K562 (cell line): ENCODE measurements around the gene GAPDH. TPM values are rescaled to one million over a fixed set of nuclear protein-coding genes. Genes with fewer than 3 reads are reported as not detected.

Experiments used
- C11orf30 ChIP-seq: fragments of 450-650 bp; IDR thresholded peaks from 2 replicates; pipeline ENCODE4 v1.6.1; 2016; ENCODE audit warnings: low read depth, mild to moderate bottlenecking
- CHD1 ChIP-seq: fragments of 200-600 bp; sonication (generic); IDR thresholded peaks from one replicate; pipeline ENCODE4 v1.6.1; 2012; ENCODE audit warnings: mild to moderate bottlenecking, moderate library complexity, low read length, inconsistent platforms
- COPS2 ChIP-seq: fragments of 450-650 bp; conservative IDR thresholded peaks from 2 replicates; pipeline ENCODE4 v1.6.1; 2016; ENCODE audit warnings: mild to moderate bottlenecking, moderate library complexity
- HDAC2 ChIP-seq: fragments of 450-650 bp; IDR thresholded peaks from 2 replicates; pipeline ENCODE4 v1.6.1; 2016; ENCODE audit warnings: mild to moderate bottlenecking
- HNRNPK ChIP-seq: fragments of 200-400 bp; formaldehyde crosslinking; IDR thresholded peaks from one replicate; pipeline ENCODE4 v1.6.1; 2018; ENCODE audit warnings: mild to moderate bottlenecking, low read depth, low read length; ENCODE audit not compliant: poor library complexity, severe bottlenecking
- IRF1 ChIP-seq: sonication (generic); formaldehyde crosslinking; IDR thresholded peaks from 2 replicates; pipeline ENCODE4 v1.8.0; 2022; ENCODE audit warnings: missing genetic modification reagents, mild to moderate bottlenecking, borderline replicate concordance
- KHSRP ChIP-seq: fragments of 450-650 bp; IDR thresholded peaks from 2 replicates; pipeline ENCODE4 v1.6.1; 2017
- MAFF ChIP-seq: IDR thresholded peaks from 2 replicates; pipeline ENCODE4 v1.6.1; 2012; ENCODE audit warnings: low read length, improper control_type of control experiment
- MAFK ChIP-seq: IDR thresholded peaks from 2 replicates; pipeline ENCODE4 v1.6.1; 2011; ENCODE audit warnings: low read length, improper control_type of control experiment
- MTF1 ChIP-seq: fragments of 250-450 bp; sonication (Bioruptor Pico); IDR thresholded peaks from 2 replicates; pipeline ENCODE4 v1.9.0; 2021; ENCODE audit warnings: moderate library complexity, mild to moderate bottlenecking, inconsistent platforms, borderline replicate concordance
- NCOA4 ChIP-seq: fragments of 450-650 bp; IDR thresholded peaks from 2 replicates; pipeline ENCODE4 v1.6.1; 2018; ENCODE audit warnings: mild to moderate bottlenecking; ENCODE audit not compliant: partially characterized antibody
- OTX1 ChIP-seq: fragments of 450-650 bp; formaldehyde crosslinking; IDR thresholded peaks from 2 replicates; pipeline ENCODE4 v1.4.0; 2022; ENCODE audit warnings: mild to moderate bottlenecking
- POLR2A ChIP-seq: fragments of 450-650 bp; conservative IDR thresholded peaks from 2 replicates; pipeline ENCODE4 v1.6.1; 2016
- POU5F1 ChIP-seq: fragments of 150-350 bp; IDR thresholded peaks from 2 replicates; pipeline ENCODE4 v1.6.1; 2014; ENCODE audit warnings: borderline replicate concordance, low read length, low read depth, mild to moderate bottlenecking; ENCODE audit not compliant: partially characterized antibody
- PTRF ChIP-seq: fragments of 450-650 bp; IDR thresholded peaks from 2 replicates; pipeline ENCODE4 v1.6.1; 2016; ENCODE audit warnings: mild to moderate bottlenecking, missing genetic modification characterization, missing compliant biosample characterization
- THRB ChIP-seq: fragments of 450-650 bp; formaldehyde crosslinking; conservative IDR thresholded peaks from 2 replicates; pipeline ENCODE4 v1.4.0; 2022; ENCODE audit warnings: mild to moderate bottlenecking, missing genetic modification characterization
- ZNF23 ChIP-seq: fragments of 250-450 bp; sonication (Bioruptor Pico); IDR thresholded peaks from 2 replicates; pipeline ENCODE4 v1.4.0; 2020; ENCODE audit warnings: mild to moderate bottlenecking
- ZNF253 ChIP-seq: fragments of 250-450 bp; sonication (Bioruptor Pico); conservative IDR thresholded peaks from 2 replicates; pipeline ENCODE4 v1.6.1; 2021; ENCODE audit warnings: mild to moderate bottlenecking
- ZNF311 ChIP-seq: fragments of 250-450 bp; sonication (Bioruptor Pico); IDR thresholded peaks from 2 replicates; pipeline ENCODE4 v1.4.0; 2020; ENCODE audit warnings: mild to moderate bottlenecking, moderate library complexity
- ZNF778 ChIP-seq: fragments of 450-650 bp; formaldehyde crosslinking; IDR thresholded peaks from 2 replicates; pipeline ENCODE4 v1.4.0; 2020; ENCODE audit warnings: mild to moderate bottlenecking, moderate library complexity
- polyA plus RNA-seq, 8 experiments: library from polyadenylated mRNA; depleted of rRNA in 4 of 8; stranded (reverse) in 5 of 8; unstranded in 3 of 8; fragments of >200 nt; fragmentation: Nextera tagmentation in 2 of 8; fragmentation: Illumina TruSeq in 1 of 8; extraction: Ambion mirVana in 2 of 8; extraction: Trizol in 1 of 8; gene quantifications; 2 replicates each; pipeline versions ENCODE4 v1.2.1 to v1.2.3, GENCODE V29; 2011 to 2014; ENCODE audit warnings: inconsistent platforms in 1 of 8, missing spikeins in 1 of 8
- total RNA-seq, 7 experiments: library from RNA; depleted of rRNA in 6 of 7; stranded (reverse); fragments of >200 nt in 6 of 7; fragmentation: Illumina TruSeq in 2 of 7; extraction: Trizol in 2 of 7; gene quantifications; 2 replicates each; pipeline versions ENCODE4 v1.2.1 to v1.2.3, GENCODE V29; 2011 to 2021; ENCODE audit warnings: low replicate concordance in 1 of 7
- TF ChIP-seq, protein P1 (sequence below), 2 experiments: fragments of 150-350 bp in 1 of 2; IDR thresholded peaks; 2 replicates each; pipeline ENCODE4 v1.6.1; 2012 to 2016; ENCODE audit warnings: low read depth in 2 of 2, low read length in 2 of 2, mild to moderate bottlenecking in 1 of 2, moderate library complexity in 1 of 2
- TF ChIP-seq, protein P2 (sequence below): fragments of 250-450 bp; sonication (Bioruptor Pico); IDR thresholded peaks from 2 replicates; pipeline ENCODE4 v1.8.0; 2022; ENCODE audit warnings: inconsistent platforms, mild to moderate bottlenecking, moderate library complexity, borderline replicate concordance

GAPDH gene
- total and polyA plus RNA-seq, 9 of the 15 experiments (the other 6 are each of a cell fraction or from before 2014, with no cell fraction given): 2,206 to 6,793 (median 4,217) TPM

- TF ChIP-seq, protein P1, sequence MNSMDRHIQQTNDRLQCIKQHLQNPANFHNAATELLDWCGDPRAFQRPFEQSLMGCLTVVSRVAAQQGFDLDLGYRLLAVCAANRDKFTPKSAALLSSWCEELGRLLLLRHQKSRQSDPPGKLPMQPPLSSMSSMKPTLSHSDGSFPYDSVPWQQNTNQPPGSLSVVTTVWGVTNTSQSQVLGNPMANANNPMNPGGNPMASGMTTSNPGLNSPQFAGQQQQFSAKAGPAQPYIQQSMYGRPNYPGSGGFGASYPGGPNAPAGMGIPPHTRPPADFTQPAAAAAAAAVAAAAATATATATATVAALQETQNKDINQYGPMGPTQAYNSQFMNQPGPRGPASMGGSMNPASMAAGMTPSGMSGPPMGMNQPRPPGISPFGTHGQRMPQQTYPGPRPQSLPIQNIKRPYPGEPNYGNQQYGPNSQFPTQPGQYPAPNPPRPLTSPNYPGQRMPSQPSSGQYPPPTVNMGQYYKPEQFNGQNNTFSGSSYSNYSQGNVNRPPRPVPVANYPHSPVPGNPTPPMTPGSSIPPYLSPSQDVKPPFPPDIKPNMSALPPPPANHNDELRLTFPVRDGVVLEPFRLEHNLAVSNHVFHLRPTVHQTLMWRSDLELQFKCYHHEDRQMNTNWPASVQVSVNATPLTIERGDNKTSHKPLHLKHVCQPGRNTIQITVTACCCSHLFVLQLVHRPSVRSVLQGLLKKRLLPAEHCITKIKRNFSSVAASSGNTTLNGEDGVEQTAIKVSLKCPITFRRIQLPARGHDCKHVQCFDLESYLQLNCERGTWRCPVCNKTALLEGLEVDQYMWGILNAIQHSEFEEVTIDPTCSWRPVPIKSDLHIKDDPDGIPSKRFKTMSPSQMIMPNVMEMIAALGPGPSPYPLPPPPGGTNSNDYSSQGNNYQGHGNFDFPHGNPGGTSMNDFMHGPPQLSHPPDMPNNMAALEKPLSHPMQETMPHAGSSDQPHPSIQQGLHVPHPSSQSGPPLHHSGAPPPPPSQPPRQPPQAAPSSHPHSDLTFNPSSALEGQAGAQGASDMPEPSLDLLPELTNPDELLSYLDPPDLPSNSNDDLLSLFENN (IDR thresholded peaks at IDR 0.05; ENCODE audit: low read depth in 2 of 2, low read length in 2 of 2): no peak
- no peak for TF ChIP-seq COPS2
- peak; percentile 89 for TF ChIP-seq CHD1
- TF ChIP-seq OTX1 (CRISPR knock-in tag): no peak
- TF ChIP-seq POU5F1: no peak
- TF ChIP-seq KHSRP: no peak
- no peak for TF ChIP-seq MAFF
- TF ChIP-seq, protein P2, sequence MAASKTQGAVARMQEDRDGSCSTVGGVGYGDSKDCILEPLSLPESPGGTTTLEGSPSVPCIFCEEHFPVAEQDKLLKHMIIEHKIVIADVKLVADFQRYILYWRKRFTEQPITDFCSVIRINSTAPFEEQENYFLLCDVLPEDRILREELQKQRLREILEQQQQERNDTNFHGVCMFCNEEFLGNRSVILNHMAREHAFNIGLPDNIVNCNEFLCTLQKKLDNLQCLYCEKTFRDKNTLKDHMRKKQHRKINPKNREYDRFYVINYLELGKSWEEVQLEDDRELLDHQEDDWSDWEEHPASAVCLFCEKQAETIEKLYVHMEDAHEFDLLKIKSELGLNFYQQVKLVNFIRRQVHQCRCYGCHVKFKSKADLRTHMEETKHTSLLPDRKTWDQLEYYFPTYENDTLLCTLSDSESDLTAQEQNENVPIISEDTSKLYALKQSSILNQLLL (CRISPR knock-in tag): no peak
- no peak for TF ChIP-seq IRF1 (CRISPR knock-in tag)
- TF ChIP-seq MTF1 (CRISPR knock-in tag): no peak
- TF ChIP-seq POLR2A: peak; percentile 83
- TF ChIP-seq C11orf30: no peak
- no peak for TF ChIP-seq THRB (CRISPR knock-in tag)
- no peak for TF ChIP-seq PTRF (tag)
- no peak for TF ChIP-seq ZNF311 (CRISPR knock-in tag)
- peak; percentile 24; the same call in 1 of the 2 replicates for TF ChIP-seq HDAC2
- TF ChIP-seq NCOA4: no peak
- no peak for TF ChIP-seq ZNF778 (CRISPR knock-in tag)
- no peak for TF ChIP-seq HNRNPK
- no peak for TF ChIP-seq ZNF253 (CRISPR knock-in tag)
- TF ChIP-seq MAFK: no peak
- TF ChIP-seq ZNF23 (CRISPR knock-in tag): no peak
These were observed 40.6 kb upstream of the GAPDH start, which contains the start of gene NCAPD2 (continued) for GRCh38 chr12:6493497-6494257.
